SKM-1 treated with dmso at 0.1 percent for 144 hours (cell line): Measurements from ENCODE around the gene KREMEN2.
"Not testable (repeated sequence)": the region's sequence is repeated elsewhere in the genome, so short reads cannot be mapped to it uniquely, and the experiment has no call there.

ENCODE experiments used
- DNase-seq: peaks from one replicate; lab custom pipeline; 2025; ENCODE audit not compliant: unreplicated experiment; lab: John Stamatoyannopoulos, UW

Gene KREMEN2, protein sequence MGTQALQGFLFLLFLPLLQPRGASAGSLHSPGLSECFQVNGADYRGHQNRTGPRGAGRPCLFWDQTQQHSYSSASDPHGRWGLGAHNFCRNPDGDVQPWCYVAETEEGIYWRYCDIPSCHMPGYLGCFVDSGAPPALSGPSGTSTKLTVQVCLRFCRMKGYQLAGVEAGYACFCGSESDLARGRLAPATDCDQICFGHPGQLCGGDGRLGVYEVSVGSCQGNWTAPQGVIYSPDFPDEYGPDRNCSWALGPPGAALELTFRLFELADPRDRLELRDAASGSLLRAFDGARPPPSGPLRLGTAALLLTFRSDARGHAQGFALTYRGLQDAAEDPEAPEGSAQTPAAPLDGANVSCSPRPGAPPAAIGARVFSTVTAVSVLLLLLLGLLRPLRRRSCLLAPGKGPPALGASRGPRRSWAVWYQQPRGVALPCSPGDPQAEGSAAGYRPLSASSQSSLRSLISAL

DNA sequence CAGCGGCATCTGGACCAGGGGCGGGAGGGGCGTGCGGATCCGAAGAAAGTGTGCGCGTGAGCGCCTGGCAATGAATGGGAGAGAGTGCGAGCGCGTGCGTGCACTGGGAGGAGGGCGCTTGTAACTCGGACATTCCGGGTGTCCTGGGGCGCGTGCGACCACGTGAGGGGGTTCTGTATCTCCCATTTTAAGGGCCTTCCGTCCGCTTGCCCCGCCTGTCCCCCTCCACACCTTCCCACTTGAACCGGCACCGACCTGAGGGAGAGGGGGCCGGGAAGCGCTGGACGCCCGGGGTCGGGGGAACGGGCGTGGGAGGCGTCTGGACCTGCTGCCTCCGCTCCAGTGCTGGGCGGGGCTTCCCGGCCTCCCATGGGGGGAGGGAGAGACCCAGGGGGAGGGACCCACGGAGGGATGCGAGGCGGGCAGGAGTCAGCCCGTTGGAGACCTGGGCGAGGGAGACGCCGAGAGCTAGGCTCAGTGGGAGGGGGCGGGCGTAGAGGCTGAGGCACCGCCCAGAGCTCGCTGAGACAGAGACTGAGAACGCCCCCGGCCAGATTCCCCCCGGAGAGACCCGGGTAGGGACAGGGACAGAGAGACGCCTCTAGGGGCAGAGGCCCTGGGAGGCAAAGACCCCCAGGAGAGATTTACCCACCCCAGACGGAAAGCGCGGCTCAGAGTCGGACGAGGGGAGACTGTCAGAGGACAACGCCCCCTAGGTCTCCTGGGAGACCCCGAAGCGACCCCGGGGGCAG is at the start of gene KREMEN2:
TSS of gene KREMEN2 (plus strand) at position 553 of the 752 bp plus-strand sequence. CDS start 246 bp downstream, outside the sequence.
- peak; percentile 53 for DNase-seq

DNA sequence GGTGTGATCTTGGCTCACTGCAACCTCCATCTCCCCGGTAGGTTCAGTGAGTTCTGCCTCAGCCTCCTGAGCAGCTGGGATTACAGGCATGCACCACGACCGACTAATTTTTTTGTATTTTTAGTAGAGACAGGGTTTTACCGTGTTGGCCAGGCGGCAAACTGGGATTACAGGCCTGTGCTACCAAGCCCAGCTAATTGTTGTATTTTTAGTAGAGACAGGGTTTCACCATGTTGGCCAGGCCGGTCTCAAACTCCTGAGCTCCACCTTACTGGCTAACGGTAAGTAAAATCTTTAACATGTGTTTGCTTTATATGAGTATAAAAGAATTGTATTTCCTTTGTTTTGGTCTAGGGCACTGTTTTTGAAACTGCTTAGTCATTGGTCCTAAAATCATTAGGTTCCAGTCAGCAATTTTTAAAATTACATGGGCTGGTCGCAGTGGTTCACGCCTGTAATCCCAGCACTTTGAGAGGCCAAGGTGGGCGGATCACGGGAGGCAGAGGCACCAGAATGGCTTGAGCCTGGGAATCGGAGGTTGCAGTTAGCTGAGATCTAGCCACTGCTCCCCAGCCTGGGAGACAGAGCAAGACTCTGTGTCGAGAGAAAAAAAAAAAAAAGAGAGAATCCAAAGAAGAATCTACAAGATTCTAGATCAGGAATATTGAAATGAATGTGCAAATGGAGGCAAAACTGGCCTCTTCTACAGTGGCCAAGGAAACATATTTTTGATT is 48.7 kb upstream of the KREMEN2 start:
- DNase-seq, result no peak

DNA sequence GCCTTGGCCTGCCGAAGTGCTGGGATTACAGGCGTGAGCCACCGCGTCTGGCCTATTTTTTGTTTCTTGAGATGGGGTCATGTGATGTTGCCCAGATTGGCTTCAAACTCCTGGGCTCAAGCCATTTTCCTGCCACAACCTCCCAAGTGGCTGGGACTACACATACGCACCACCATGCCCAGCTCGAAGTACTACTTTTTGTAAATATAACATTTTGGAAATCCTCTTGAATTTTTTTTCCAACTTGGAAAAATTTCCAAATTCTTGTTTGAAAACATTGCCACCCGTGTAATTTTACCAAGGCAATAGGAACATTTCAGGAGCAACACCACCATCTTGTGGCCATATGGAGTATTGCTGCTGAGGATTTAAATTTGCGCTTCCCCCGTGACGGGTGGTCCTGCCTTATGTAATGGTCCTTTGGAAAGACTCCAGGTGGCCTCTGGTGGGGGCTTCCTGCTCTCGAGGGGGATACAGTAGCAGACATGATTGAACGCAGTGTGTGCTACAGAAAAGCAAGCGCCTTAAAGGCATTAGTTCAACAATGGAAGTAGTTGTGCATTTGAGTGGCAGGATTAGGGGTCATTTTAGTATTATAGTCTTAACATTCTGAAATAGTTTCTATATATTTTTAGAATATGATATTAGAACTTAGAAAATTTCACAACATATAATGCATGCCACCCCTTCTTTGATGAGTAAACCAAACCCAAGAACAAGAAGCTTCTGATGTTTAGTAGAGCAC is 44.4 kb upstream of the KREMEN2 start:
- peak; percentile 17 for DNase-seq

DNA sequence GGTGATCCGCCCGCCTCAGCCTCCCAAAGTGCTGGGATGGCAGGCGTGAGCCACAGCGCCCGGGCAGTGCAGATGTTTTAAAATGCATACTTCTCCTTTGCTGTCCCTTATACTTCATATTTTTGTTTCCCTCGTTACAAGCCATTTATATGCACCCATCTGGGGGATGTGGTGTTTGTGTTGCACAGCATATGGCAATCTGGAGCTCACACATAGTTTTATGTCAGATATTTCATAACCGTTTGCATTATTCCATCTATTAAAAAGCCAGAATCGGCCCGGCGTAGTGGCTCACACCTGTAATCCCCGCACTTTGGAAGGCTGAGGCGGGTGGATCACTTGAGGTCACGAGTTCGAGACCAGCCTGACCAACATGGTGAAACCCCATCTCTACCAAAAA is 40.6 kb upstream of the KREMEN2 start:
- DNase-seq, result no peak

DNA sequence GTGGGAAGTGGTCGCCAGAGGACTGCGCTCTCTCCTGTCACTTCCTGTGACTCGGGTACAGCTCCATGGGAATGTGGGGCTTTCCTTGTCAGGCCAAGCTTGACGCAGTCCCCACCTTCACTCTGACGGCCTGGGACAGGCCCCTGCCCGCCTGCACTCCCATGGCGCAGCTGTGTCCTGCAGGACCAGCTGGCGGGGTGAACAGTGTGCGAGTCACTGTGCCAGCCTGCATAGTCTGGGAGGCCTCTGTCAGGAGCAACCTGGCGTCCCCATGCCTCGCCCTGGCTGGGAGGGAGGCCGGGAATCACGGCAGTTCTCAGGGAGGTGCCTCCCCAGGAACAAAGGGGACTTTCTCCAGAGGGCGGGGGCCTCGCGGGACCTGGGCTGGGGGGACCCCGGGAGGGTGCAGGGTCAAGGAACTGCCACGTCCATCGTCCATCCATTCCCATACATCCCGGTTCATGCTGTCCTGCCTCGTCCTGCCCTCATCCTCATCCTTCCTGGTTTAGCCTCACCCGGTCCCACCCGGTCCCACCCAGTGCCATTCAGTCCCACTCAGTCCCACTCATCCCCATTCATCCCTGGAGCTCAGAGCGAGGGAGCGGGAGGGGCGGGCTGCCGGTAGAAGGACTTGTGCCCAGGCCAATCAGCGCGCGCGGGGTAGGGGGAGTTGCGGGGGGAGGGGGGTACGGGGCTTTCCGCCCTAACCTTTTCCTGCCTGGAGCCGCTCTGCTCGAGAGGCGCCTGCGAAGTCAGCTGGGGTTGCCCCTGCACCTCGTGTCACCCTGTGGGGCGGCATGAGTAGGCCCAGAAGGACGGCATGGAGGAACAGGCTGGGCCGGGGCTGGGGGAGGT is 38.9 kb upstream of the KREMEN2 start:
- no peak for DNase-seq

DNA sequence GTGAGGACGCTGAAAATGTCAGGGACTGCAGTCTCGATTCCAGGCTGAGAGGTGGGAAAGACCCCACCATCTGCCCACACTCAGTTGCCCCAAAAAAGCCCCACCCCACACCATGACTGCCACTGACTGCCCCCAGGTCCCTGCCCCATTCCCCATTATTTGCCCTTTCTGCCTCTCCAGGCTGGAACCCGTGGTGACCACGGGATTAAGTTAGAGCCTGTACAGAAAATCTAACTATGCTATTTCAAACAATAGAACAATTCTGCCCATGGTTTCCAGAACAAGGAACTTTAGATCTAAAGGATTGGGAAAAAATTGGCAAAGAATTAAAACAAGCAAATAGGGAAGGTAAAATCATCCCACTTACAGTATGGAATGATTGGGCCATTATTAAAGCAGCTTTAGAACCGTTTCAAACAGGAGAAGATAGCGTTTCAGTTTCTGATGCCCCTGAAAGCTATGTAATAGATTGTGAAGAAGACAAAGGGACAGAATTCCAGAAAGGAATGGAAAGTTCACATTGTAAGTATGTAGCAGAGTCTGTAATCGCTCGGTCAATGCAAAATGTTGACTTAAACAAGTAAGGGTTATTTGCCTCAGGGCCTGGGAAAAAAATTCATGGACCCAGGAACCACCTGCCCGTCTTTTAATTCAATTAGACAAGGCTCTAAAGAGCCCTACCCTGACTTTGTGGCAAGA is 38.0 kb upstream of the KREMEN2 start:
- no peak for DNase-seq

DNA sequence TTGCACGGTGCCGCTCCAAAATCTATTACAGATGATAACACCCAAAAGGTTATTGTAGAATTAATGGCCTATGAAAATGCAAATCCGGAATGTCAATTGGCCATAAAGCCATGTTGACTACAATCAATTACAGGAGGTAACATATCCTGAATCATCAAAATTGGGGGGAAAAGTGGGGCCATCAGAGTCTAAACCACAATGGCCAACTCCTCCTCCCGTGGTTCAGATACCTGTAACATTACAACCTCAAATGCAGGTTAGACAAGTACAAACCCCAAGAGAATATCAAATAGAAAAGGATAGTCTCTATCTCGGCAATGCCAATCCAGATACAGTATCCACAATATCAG is 37.5 kb upstream of the KREMEN2 start:
- no peak for DNase-seq

DNA sequence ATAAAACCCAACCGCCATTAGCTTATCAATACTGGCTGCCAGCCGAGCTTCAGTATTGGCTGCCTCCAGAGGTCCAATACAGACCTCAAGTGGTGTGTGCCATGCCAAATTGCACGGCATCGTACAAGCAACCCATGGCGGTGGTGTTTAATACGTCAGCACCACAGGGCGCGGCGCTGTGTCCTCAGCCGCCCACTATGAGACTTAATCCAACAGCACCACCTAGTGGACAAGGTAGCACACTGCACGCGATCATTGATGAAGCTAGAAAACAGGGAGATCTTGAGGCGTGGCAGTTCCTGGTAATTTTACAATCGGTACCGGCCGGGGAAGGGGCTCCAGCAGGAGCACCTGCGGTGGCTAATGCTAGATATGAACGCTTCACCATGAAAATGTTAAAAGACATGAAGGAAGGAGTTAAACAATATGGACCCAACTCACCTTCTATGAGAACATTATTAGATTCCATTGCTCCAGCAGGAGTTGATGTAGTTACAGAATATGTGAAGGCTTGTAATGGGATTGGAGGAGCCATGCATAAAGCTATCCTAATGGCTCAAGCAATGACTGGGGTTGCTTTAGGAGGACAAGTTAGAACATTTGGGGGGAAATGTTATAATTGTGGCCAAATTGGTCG is 36.9 kb upstream of the KREMEN2 start:
- DNase-seq, result peak; percentile 65

DNA sequence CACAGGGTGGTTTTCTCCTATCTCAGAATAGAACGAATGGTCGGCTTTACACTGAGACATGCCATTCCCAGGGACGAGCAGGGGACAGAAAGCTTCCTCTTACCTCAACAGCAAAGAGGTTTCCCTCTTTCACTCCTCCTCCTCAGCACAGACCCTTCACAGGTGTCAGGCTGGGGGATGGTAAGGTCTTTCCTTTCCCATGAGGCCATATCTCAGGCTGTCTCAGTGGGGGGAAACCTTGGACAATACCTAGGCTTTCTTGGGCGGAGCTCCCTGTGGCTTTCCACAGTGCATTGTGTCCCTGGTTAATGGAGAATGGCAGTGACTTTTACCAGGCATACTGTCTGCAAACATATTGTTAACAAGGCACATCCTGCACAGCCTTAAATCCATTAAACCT is 35.9 kb upstream of the KREMEN2 start:
- not testable (repeated sequence) for DNase-seq

DNA sequence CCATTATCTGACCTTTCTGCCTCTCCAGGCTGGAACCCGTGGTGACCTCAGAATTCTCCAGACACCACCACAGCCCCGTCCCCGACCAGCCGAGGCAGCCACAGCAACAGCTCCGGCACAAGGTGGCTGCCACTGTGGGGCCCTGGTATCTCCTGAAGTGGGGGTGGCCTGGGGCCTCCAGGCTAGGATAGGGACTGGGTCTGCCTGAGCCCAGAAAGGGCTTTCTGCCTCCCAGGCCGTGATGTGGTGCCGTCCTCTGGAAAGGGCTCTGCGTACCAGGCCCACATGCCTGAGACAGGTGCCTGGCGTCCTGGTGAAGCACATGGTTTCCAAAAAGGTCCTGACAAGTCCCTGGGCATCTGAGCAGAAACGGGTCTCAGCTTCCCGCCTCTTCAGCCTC is 35.3 kb upstream of the KREMEN2 start:
- DNase-seq, result no peak

DNA sequence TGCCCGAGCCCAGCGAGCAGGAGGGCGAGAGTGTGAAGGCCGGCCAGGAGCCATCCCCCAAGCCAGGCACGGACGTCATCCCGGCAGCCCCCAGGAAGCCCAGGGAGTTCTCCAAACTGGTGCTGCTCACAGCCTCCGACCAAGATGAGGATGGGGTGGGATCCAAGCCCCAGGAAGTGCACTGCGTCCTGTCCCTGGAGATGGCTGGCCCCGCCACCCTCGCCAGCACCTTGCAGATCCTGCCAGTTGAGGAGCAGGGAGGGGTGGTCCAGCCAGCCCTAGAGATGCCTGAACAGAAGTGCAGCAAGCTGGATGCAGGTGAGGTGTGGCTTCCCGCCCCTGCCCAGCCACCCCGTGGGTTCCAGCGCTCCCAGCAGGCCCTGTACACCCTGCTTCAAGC is 34.4 kb upstream of the KREMEN2 start:
- no peak for DNase-seq

DNA sequence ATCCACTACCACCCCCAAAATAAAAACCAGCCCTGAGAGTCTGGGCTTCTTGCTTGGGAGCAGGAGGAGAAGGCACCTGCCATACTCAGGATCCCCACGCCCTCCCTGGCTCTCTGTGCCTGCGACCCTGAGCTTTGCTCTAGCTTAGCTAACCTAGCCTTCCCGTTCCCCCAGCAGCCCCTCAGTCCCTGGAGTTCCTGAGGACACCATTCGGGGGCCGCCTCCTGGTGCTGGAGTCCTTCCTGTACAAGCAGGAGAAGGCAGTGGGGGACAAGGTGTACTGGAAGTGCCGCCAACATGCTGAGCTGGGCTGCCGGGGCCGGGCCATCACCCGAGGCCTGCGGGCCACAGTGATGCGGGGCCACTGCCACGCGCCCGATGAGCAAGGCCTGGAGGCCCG is 33.8 kb upstream of the KREMEN2 start:
- DNase-seq, result no peak

DNA sequence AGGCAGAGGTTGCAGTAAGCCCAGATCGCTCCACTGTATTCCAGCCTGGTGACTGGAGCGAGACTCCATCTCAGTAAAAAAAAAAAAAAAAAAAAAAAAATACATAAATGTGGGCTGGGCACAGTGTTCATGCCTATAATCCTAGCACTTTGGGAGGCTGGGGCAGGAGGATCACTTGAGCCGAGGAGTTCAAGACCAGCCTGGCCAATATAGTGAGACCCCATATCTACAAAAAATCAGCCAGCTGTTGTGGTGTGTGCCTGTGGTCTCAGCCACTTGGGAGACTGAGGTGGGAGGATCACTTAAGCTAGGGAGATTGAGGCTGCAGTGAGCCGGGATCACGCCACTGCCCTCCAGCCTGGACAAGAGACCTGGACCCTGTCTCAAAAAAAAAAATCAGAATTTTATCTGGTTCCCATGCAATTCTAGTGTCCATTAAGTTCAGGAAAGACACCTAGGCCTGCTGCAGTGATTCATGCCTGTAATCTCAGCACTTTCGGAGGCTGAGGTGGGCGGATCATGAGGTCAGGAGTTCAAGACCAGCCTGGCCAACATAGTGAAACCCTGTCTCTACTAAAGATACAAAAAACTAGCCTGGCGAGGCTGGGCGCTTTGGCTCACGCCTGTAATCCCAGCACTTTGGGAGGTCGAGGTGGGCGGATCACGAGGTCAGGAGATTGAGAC is 32.7 kb upstream of the KREMEN2 start:
- DNase-seq, result not testable (repeated sequence)

DNA sequence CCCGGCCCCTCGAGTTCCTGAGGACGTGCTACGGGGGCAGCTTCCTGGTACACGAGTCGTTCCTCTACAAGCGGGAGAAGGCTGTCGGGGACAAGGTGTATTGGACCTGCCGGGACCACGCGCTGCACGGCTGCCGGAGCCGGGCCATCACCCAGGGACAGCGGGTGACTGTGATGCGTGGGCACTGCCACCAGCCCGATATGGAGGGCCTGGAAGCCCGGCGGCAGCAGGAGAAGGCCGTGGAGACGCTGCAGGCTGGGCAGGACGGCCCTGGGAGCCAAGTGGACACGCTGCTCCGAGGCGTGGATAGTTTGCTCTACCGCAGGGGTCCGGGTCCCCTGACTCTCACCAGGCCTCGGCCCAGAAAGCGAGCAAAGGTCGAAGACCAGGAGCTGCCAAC is 30.9 kb upstream of the KREMEN2 start:
- DNase-seq, result no peak

DNA sequence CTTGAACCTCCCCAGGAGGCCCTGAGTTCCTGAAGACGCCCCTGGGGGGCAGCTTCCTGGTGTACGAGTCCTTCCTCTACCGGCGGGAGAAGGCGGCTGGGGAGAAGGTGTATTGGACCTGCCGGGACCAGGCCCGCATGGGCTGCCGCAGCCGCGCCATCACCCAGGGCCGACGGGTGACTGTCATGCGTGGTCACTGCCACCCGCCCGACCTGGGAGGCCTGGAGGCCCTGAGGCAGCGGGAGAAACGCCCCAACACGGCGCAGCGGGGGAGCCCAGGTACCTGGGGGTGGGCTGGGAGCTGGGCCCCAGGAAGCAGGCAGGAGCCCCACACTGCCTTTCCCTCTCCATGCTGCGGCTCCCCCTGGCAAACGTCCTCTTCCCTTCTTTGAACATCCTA is 30.4 kb upstream of the KREMEN2 start:
- no peak for DNase-seq

DNA sequence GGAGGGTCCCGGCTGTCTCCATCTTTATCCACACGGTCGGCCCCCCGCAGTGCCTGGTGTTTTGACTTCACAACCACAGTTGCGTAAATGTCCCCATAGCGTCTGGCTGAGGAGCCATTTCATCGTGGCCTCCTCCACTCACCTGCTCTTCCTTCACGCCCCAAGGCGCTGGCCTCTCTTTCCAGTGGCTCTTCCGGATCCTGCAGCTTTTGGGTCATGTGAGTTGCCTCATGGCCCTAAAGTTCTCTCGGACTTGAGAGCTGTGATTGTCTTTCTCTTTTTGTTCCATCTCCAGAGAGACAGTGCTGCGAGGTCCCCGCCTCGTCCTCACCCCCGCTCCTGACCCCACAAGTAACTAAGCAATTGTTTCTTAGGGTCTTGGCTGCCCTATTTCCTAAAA is 29.6 kb upstream of the KREMEN2 start:
- DNase-seq, result no peak

DNA sequence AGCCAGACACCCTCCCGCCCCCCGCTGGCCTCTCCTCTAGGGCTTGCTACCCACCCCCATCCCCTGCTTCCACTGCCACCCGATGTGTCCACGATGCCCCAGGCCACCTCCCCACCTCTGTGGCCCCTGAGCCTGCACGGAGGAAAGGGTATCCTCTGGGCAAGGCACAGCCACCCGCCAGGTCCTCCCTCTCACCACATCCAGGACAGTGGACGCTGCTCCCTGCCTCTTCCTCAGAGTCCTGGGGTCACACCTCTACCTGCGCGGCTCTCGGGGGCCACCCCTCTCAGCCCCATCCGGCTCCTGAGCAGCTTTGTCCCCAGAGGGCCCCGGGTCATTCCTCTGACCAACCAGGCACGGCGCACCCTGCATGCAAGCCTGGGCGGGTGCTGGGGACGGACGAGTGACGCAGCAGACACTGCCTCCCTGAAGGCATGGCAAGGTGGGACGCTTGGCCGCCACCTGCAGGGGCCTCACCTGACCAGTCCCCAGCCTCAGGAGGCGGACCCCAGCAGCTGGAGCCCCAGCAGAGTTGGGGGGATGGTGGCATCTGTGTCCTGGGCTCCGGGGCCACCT is 27.6 kb upstream of the KREMEN2 start:
- no peak for DNase-seq

DNA sequence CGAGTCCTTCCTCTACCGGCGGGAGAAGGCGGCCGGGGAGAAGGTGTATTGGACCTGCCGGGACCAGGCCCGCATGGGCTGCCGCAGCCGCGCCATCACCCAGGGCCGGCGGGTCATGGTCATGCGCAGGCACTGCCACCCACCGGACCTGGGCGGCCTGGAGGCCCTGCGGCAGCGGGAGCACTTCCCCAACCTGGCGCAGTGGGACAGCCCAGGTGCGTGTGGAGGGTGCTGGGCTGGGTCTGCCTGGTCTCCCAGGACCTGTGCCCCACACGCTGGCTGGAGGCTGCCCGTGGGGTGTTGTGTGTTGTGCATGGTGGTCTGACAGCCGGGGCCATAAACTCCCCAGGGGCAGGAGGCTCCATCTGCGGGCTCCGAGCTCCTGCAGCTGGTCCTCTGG is 26.9 kb upstream of the KREMEN2 start:
- no peak for DNase-seq
